Ishikawa (cell line): ENCODE measurements around the gene PTCRA.

Source experiments
- CEBPB ChIP-seq: IDR thresholded peaks from 2 replicates; pipeline ENCODE4 v1.6.1; 2012
- CREB1 ChIP-seq: IDR thresholded peaks from 2 replicates; pipeline ENCODE4 v1.6.1; 2012; ENCODE audit warnings: low read depth
- EGR1 ChIP-seq: IDR thresholded peaks from 2 replicates; pipeline ENCODE4 v1.6.1; 2012
- EP300 ChIP-seq: IDR thresholded peaks from 2 replicates; pipeline ENCODE4 v1.6.1; 2012; ENCODE audit warnings: borderline replicate concordance
- FOXM1 ChIP-seq: IDR thresholded peaks from 2 replicates; pipeline ENCODE4 v1.6.1; 2012; ENCODE audit warnings: low read depth, borderline replicate concordance
- MAX ChIP-seq: IDR thresholded peaks from 2 replicates; pipeline ENCODE4 v1.6.1; 2012
- NFIC ChIP-seq: IDR thresholded peaks from 2 replicates; pipeline ENCODE4 v1.6.1; 2012
- RAD21 ChIP-seq: IDR thresholded peaks from 2 replicates; pipeline ENCODE4 v1.6.1; 2012; ENCODE audit warnings: low read depth
- REST ChIP-seq: IDR thresholded peaks from 2 replicates; pipeline ENCODE4 v1.6.1; 2012; ENCODE audit warnings: low read depth, mild to moderate bottlenecking
- TAF1 ChIP-seq: IDR thresholded peaks from 2 replicates; pipeline ENCODE4 v1.6.1; 2012; ENCODE audit warnings: low read depth, mild to moderate bottlenecking
- TCF12 ChIP-seq: IDR thresholded peaks from 2 replicates; pipeline ENCODE4 v1.6.1; 2012; ENCODE audit warnings: low read depth
- TEAD4 ChIP-seq: IDR thresholded peaks from 2 replicates; pipeline ENCODE4 v1.6.1; 2012
- USF1 ChIP-seq: IDR thresholded peaks from 2 replicates; pipeline ENCODE4 v1.6.1; 2012
- YY1 ChIP-seq: IDR thresholded peaks from 2 replicates; pipeline ENCODE4 v1.6.1; 2012; ENCODE audit warnings: low read depth
- ZBTB7A ChIP-seq: IDR thresholded peaks from 2 replicates; pipeline ENCODE4 v1.6.1; 2012; ENCODE audit warnings: low read depth

The PTCRA gene

GRCh38 chr6:42967228-42967627 is 51.4 kb downstream of the PTCRA start:
- TF ChIP-seq EP300, result no peak
- no peak for TF ChIP-seq YY1

GRCh38 chr6:42968126-42968701 is 52.4 kb downstream of the PTCRA start:
- TF ChIP-seq TAF1 (no peak), EGR1 (no peak), NFIC (no peak), TEAD4 (no peak)

GRCh38 chr6:42968783-42969182 is 52.9 kb downstream of the PTCRA start:
- TF ChIP-seq EGR1, result no peak
- no peak for TF ChIP-seq ZBTB7A
- TF ChIP-seq TEAD4, result no peak
- TF ChIP-seq TCF12, result no peak
- TF ChIP-seq USF1, result no peak
- no peak for TF ChIP-seq FOXM1
- TF ChIP-seq NFIC, result no peak
- no peak for TF ChIP-seq CREB1
- TF ChIP-seq RAD21, result no peak
- no peak for TF ChIP-seq EP300
- TF ChIP-seq YY1, result no peak
- TF ChIP-seq CEBPB, result no peak
- TF ChIP-seq REST, result no peak
- no peak for TF ChIP-seq TAF1
- TF ChIP-seq MAX, result no peak

- TF ChIP-seq YY1 (no peak), TAF1 (no peak), REST (no peak), FOXM1 (no peak), MAX (no peak), USF1 (no peak)
These were observed 53.6 kb downstream of the PTCRA start for GRCh38 chr6:42969431-42969830.

GRCh38 chr6:42969934-42970333 is 54.1 kb downstream of the PTCRA start:
- TF ChIP-seq CEBPB (no peak), USF1 (no peak), TAF1 (no peak), REST (no peak), MAX (no peak), YY1 (no peak), NFIC (no peak), TEAD4 (no peak), RAD21 (no peak)
